ENCODE data around the gene MAGI2. TPM values are rescaled to one million over a fixed set of nuclear protein-coding genes. Genes with fewer than 3 reads are reported as not detected.

MAGI2 gene
- total and polyA plus RNA-seq, 2 of the 13 experiments (the other 11 are each of a cell fraction or from before 2014, with no cell fraction given), result 1.5 to 3.8 TPM

DNA sequence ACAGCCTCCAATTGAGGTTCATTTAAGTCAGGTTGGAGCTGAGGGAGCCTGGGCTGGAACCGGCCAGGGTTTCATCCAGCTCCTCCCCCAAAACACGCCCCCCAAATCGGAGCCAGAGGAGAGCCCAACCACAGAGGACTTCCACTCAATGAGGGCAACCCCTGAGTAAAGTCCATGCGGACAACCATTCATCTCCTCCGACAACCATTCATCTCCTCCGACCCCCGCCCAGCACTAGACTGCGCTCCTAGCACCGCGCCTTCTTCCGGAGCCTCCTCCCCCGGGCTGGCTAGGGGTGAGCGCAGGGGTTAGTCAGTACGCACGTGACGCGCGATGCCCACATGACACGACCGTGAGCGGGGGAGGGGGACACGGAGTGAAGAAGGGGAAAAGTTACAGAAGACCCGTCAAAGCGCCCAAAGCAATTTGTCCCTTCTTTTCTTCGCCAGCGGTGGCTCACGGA is 1.4 kb downstream of the MAGI2 start (continued):
- TF ChIP-seq HMGA1 (CRISPR knock-in tag; conservative IDR thresholded peaks at IDR 0.05) (no peak), ONECUT2 (CRISPR knock-in tag; IDR thresholded peaks at IDR 0.05) (no peak), ZNF3 (CRISPR knock-in tag; IDR thresholded peaks at IDR 0.05) (no peak), RELA (CRISPR knock-in tag; IDR thresholded peaks at IDR 0.05) (no peak), ZNF670 (CRISPR knock-in tag; IDR thresholded peaks at IDR 0.05; ENCODE audit: borderline replicate concordance) (0 out of 2 replicates have a peak, but pooled peaks have one; percentile 47), MAF1 (CRISPR knock-in tag; IDR thresholded peaks at IDR 0.05; ENCODE audit: borderline replicate concordance) (no peak), IKZF4 (CRISPR knock-in tag; IDR thresholded peaks at IDR 0.05; ENCODE audit: borderline replicate concordance, low read depth, not compliant biosample characterization) (no peak), ZNF556 (CRISPR knock-in tag; IDR thresholded peaks at IDR 0.05; ENCODE audit: borderline replicate concordance) (no peak; the same call in 1 of the 2 replicates), TMF1 (CRISPR knock-in tag; IDR thresholded peaks at IDR 0.05; ENCODE audit: low read depth) (no peak), RCOR2 (CRISPR knock-in tag; IDR thresholded peaks at IDR 0.05) (peak; percentile 22; the same call in 1 of the 2 replicates), ZNF44 (CRISPR knock-in tag; IDR thresholded peaks at IDR 0.05) (no peak), NRL (CRISPR knock-in tag; IDR thresholded peaks at IDR 0.05; ENCODE audit: borderline replicate concordance) (no peak)
- TF ChIP-seq, protein P1, sequence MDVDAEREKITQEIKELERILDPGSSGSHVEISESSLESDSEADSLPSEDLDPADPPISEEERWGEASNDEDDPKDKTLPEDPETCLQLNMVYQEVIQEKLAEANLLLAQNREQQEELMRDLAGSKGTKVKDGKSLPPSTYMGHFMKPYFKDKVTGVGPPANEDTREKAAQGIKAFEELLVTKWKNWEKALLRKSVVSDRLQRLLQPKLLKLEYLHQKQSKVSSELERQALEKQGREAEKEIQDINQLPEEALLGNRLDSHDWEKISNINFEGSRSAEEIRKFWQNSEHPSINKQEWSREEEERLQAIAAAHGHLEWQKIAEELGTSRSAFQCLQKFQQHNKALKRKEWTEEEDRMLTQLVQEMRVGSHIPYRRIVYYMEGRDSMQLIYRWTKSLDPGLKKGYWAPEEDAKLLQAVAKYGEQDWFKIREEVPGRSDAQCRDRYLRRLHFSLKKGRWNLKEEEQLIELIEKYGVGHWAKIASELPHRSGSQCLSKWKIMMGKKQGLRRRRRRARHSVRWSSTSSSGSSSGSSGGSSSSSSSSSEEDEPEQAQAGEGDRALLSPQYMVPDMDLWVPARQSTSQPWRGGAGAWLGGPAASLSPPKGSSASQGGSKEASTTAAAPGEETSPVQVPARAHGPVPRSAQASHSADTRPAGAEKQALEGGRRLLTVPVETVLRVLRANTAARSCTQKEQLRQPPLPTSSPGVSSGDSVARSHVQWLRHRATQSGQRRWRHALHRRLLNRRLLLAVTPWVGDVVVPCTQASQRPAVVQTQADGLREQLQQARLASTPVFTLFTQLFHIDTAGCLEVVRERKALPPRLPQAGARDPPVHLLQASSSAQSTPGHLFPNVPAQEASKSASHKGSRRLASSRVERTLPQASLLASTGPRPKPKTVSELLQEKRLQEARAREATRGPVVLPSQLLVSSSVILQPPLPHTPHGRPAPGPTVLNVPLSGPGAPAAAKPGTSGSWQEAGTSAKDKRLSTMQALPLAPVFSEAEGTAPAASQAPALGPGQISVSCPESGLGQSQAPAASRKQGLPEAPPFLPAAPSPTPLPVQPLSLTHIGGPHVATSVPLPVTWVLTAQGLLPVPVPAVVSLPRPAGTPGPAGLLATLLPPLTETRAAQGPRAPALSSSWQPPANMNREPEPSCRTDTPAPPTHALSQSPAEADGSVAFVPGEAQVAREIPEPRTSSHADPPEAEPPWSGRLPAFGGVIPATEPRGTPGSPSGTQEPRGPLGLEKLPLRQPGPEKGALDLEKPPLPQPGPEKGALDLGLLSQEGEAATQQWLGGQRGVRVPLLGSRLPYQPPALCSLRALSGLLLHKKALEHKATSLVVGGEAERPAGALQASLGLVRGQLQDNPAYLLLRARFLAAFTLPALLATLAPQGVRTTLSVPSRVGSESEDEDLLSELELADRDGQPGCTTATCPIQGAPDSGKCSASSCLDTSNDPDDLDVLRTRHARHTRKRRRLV (CRISPR knock-in tag; IDR thresholded peaks at IDR 0.05), result no peak
- TF ChIP-seq, protein P2, sequence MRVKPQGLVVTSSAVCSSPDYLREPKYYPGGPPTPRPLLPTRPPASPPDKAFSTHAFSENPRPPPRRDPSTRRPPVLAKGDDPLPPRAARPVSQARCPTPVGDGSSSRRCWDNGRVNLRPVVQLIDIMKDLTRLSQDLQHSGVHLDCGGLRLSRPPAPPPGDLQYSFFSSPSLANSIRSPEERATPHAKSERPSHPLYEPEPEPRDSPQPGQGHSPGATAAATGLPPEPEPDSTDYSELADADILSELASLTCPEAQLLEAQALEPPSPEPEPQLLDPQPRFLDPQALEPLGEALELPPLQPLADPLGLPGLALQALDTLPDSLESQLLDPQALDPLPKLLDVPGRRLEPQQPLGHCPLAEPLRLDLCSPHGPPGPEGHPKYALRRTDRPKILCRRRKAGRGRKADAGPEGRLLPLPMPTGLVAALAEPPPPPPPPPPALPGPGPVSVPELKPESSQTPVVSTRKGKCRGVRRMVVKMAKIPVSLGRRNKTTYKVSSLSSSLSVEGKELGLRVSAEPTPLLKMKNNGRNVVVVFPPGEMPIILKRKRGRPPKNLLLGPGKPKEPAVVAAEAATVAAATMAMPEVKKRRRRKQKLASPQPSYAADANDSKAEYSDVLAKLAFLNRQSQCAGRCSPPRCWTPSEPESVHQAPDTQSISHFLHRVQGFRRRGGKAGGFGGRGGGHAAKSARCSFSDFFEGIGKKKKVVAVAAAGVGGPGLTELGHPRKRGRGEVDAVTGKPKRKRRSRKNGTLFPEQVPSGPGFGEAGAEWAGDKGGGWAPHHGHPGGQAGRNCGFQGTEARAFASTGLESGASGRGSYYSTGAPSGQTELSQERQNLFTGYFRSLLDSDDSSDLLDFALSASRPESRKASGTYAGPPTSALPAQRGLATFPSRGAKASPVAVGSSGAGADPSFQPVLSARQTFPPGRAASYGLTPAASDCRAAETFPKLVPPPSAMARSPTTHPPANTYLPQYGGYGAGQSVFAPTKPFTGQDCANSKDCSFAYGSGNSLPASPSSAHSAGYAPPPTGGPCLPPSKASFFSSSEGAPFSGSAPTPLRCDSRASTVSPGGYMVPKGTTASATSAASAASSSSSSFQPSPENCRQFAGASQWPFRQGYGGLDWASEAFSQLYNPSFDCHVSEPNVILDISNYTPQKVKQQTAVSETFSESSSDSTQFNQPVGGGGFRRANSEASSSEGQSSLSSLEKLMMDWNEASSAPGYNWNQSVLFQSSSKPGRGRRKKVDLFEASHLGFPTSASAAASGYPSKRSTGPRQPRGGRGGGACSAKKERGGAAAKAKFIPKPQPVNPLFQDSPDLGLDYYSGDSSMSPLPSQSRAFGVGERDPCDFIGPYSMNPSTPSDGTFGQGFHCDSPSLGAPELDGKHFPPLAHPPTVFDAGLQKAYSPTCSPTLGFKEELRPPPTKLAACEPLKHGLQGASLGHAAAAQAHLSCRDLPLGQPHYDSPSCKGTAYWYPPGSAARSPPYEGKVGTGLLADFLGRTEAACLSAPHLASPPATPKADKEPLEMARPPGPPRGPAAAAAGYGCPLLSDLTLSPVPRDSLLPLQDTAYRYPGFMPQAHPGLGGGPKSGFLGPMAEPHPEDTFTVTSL (CRISPR knock-in tag; IDR thresholded peaks at IDR 0.05; ENCODE audit: borderline replicate concordance), result peak; percentile 85
- TF ChIP-seq, protein P3, sequence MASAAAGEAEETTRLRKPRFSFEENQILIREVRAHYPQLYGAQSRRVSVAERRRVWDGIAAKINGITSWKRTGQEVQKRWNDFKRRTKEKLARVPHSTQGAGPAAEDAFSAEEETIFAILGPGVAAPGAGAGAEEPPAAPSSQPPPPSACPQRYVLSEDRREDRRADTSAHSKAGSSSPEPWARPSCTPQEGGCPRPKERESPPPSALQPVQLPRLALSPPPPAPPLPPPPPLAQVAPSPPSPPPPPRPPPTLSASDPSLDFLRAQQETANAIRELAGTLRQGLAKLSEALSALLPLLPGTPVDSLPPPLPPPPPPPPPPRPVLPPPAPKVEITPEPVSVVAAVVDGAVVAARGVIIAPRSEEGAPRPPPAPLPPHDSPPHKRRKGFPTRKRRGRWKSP (CRISPR knock-in tag; IDR thresholded peaks at IDR 0.05), result peak; percentile 59; the same call in 1 of the 2 replicates
- TF ChIP-seq, protein P4, sequence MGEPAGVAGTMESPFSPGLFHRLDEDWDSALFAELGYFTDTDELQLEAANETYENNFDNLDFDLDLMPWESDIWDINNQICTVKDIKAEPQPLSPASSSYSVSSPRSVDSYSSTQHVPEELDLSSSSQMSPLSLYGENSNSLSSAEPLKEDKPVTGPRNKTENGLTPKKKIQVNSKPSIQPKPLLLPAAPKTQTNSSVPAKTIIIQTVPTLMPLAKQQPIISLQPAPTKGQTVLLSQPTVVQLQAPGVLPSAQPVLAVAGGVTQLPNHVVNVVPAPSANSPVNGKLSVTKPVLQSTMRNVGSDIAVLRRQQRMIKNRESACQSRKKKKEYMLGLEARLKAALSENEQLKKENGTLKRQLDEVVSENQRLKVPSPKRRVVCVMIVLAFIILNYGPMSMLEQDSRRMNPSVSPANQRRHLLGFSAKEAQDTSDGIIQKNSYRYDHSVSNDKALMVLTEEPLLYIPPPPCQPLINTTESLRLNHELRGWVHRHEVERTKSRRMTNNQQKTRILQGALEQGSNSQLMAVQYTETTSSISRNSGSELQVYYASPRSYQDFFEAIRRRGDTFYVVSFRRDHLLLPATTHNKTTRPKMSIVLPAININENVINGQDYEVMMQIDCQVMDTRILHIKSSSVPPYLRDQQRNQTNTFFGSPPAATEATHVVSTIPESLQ (CRISPR knock-in tag; conservative IDR thresholded peaks at IDR 0.05), result no peak
